ENCODE measurements around the gene PTMS. TPM values are rescaled to one million over a fixed set of nuclear protein-coding genes. Genes with fewer than 3 reads are reported as not detected.
A peak's percentile ranks its signal among the peaks of the same experiment; 100 is the strongest.

PTMS gene
- total and polyA plus RNA-seq, 9 of the 15 experiments (the other 6 are each of a cell fraction or from before 2014, with no cell fraction given), result 5.1 to 287 (median 78.5) TPM

DNA sequence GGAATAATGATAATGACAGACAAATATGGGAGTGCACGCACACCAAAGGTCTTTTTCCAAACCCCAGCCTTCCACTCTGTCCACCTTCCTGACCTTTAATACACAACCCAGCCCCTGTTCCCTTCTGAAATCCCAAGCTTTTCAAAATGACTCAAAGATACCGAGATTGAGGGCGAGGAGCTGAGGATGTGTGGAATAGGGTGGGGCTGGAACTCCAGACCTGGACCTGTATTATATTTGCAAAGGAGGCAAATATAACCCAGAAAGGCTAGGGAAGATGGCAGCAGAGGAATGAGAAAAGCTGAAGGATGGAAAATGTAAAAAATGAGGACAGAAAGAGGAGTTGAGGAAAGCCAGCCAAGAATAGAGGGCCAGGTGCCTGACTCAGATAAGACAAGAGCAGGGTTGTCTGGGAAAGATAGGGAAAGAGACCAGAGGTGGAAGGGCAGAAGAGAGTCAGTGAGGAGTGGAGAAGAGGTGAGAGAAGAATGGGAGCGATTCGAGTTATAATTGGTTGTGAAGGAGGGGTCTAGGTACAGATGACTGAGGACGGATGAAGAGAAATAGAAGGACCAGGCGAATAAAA lies 1.0 kb upstream of the PTMS start (continued):
- TF ChIP-seq, protein P1, sequence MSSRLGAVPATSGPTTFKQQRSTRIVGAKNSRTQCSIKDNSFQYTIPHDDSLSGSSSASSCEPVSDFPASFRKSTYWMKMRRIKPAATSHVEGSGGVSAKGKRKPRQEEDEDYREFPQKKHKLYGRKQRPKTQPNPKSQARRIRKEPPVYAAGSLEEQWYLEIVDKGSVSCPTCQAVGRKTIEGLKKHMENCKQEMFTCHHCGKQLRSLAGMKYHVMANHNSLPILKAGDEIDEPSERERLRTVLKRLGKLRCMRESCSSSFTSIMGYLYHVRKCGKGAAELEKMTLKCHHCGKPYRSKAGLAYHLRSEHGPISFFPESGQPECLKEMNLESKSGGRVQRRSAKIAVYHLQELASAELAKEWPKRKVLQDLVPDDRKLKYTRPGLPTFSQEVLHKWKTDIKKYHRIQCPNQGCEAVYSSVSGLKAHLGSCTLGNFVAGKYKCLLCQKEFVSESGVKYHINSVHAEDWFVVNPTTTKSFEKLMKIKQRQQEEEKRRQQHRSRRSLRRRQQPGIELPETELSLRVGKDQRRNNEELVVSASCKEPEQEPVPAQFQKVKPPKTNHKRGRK (tag; IDR thresholded peaks at IDR 0.05), result no peak

DNA sequence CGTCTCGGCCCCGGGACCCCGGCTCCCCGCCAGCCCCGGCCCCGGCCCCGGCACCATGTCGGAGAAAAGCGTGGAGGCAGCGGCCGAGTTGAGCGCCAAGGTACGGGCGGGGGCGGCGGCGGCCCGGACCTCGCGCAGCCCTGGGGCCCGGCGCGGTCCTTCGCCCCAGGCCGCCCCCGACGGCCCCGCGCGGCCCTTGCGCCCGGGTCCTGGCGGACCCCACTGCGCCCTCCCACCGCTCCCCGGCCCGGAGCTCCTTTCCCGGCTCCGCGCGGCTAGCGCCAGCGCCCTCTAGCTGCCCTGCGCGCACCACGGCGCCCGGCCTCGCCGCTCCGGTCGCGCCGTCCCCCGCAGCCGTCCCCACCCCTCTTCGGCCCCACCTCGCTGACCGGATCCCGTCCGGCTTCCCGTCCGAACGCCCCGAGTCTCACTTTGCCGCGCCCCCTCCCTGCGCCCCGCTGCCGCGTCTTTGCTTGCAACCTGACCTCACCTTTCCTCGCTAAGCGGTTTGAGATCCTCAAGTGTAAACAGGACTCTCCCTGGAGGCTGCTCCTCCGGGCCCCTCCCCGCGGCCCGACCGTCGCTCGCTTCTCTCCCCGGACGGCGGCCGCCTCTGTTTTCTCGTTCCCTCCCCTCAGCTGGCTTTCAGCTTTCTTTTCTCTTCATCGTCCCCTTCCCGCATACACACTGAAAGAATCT lies 637 bp downstream of the PTMS start:
- no peaks in the 10 kb centered on the region for H3K9me1 ChIP-seq (ENCODE audit: control insufficient read depth, insufficient read depth, low read length)
- WGBS (ENCODE audit: insufficient coverage, low coverage, missing lambda C conversion rate), result 2% methylated on average over 26 of the region's 88 CpGs
- H3K36me3 ChIP-seq (ENCODE audit: control insufficient read depth, insufficient read depth, low read length), result peaks cover 32% of the 10 kb centered on the region; the same call in 2 of the 3 replicates
- POLR2A ChIA-PET, result interaction anchor here (0.5 to 3.2 kb wide), 12 partner anchors 9 to 1085 kb away, joined by 3 to 17 read pairs (median 4); partner anchors contain the start of genes MLF2, NOP2, RNU7-1 and USP5
- 0 out of 2 replicates have a peak overlapping the region, but pooled peaks have one; percentile 24 for H2AFZ ChIP-seq (ENCODE audit: low read depth, low read length)
- BruUV-seq (replicated peaks), result no TSS peak
- no peaks in the 10 kb centered on the region for H3K9me3 ChIP-seq (replicated peaks; ENCODE audit: control insufficient read depth, insufficient read depth, low read depth, low read length)
- H3K9ac ChIP-seq (ENCODE audit: insufficient read depth in 1 of 2, low read depth in 2 of 2, low read length in 2 of 2), result peak overlapping the region; percentile 91 to 94
- H4K20me1 ChIP-seq (replicated peaks; ENCODE audit: control insufficient read depth, insufficient read depth, low read length), result no peaks in the 10 kb centered on the region
- peak overlapping the region; percentile 98 for H3K4me2 ChIP-seq (ENCODE audit: insufficient read depth, low read length)
- H3K4me3 ChIP-seq, result peak overlapping the region; percentile 80
- in situ Hi-C loops (cut with MboI) (no loop called here), intact Hi-C loops (cut with micrococcal nuclease) (no loop called here)
- H3K27ac ChIP-seq (ENCODE audit: extremely low read depth, low read depth, low read length), result peak overlapping the region; percentile 89
- DNase-seq (ENCODE audit: extremely low read depth in 1 of 4, low spot score in 3 of 4) (peak; percentile 65 to 81 (median 71)), FAIRE-seq (no peak), ATAC-seq (peak; percentile 73)
- CTCF ChIA-PET (ENCODE audit: low intra/inter-chr PET ratio), result interaction anchor here (0.6 to 0.8 kb wide), 4 partner anchors 13 to 65 kb away, joined by 3 to 5 read pairs (median 3); no protein-coding TSS in a partner anchor
- H3K27me3 ChIP-seq (ENCODE audit: control insufficient read depth in 2 of 2, insufficient read depth in 2 of 2, low read length in 2 of 2), result no peaks in the 10 kb centered on the region; a peak in 1 of 5 replicates
- H3K79me2 ChIP-seq (ENCODE audit: control insufficient read depth, insufficient read depth, low read length), result peaks cover 27% of the 10 kb centered on the region
- H3K4me1 ChIP-seq (replicated peaks in 1 of 2; ENCODE audit: control insufficient read depth in 2 of 2, insufficient read depth in 2 of 2, low read length in 2 of 2), result peaks cover 29 to 34% of the 10 kb centered on the region in 2 experiments; a peak in 4 of 5 replicates
- TF ChIP-seq NR1H2 (CRISPR knock-in tag; IDR thresholded peaks at IDR 0.05) (no peak), TAF7 (tag; IDR thresholded peaks at IDR 0.05) (no peak), HDGF (IDR thresholded peaks at IDR 0.05) (no peak), ZBTB17 (CRISPR knock-in tag; IDR thresholded peaks at IDR 0.05) (no peak)
- TF ChIP-seq, protein P2, sequence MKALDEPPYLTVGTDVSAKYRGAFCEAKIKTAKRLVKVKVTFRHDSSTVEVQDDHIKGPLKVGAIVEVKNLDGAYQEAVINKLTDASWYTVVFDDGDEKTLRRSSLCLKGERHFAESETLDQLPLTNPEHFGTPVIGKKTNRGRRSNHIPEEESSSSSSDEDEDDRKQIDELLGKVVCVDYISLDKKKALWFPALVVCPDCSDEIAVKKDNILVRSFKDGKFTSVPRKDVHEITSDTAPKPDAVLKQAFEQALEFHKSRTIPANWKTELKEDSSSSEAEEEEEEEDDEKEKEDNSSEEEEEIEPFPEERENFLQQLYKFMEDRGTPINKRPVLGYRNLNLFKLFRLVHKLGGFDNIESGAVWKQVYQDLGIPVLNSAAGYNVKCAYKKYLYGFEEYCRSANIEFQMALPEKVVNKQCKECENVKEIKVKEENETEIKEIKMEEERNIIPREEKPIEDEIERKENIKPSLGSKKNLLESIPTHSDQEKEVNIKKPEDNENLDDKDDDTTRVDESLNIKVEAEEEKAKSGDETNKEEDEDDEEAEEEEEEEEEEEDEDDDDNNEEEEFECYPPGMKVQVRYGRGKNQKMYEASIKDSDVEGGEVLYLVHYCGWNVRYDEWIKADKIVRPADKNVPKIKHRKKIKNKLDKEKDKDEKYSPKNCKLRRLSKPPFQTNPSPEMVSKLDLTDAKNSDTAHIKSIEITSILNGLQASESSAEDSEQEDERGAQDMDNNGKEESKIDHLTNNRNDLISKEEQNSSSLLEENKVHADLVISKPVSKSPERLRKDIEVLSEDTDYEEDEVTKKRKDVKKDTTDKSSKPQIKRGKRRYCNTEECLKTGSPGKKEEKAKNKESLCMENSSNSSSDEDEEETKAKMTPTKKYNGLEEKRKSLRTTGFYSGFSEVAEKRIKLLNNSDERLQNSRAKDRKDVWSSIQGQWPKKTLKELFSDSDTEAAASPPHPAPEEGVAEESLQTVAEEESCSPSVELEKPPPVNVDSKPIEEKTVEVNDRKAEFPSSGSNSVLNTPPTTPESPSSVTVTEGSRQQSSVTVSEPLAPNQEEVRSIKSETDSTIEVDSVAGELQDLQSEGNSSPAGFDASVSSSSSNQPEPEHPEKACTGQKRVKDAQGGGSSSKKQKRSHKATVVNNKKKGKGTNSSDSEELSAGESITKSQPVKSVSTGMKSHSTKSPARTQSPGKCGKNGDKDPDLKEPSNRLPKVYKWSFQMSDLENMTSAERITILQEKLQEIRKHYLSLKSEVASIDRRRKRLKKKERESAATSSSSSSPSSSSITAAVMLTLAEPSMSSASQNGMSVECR (CRISPR knock-in tag; IDR thresholded peaks at IDR 0.05), result no peak; the same call in none of the 2 replicates
- TF ChIP-seq, protein P3, sequence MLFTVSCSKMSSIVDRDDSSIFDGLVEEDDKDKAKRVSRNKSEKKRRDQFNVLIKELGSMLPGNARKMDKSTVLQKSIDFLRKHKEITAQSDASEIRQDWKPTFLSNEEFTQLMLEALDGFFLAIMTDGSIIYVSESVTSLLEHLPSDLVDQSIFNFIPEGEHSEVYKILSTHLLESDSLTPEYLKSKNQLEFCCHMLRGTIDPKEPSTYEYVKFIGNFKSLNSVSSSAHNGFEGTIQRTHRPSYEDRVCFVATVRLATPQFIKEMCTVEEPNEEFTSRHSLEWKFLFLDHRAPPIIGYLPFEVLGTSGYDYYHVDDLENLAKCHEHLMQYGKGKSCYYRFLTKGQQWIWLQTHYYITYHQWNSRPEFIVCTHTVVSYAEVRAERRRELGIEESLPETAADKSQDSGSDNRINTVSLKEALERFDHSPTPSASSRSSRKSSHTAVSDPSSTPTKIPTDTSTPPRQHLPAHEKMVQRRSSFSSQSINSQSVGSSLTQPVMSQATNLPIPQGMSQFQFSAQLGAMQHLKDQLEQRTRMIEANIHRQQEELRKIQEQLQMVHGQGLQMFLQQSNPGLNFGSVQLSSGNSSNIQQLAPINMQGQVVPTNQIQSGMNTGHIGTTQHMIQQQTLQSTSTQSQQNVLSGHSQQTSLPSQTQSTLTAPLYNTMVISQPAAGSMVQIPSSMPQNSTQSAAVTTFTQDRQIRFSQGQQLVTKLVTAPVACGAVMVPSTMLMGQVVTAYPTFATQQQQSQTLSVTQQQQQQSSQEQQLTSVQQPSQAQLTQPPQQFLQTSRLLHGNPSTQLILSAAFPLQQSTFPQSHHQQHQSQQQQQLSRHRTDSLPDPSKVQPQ (CRISPR knock-in tag; IDR thresholded peaks at IDR 0.05; ENCODE audit: borderline replicate concordance), result no peak
- TF ChIP-seq, protein P4, sequence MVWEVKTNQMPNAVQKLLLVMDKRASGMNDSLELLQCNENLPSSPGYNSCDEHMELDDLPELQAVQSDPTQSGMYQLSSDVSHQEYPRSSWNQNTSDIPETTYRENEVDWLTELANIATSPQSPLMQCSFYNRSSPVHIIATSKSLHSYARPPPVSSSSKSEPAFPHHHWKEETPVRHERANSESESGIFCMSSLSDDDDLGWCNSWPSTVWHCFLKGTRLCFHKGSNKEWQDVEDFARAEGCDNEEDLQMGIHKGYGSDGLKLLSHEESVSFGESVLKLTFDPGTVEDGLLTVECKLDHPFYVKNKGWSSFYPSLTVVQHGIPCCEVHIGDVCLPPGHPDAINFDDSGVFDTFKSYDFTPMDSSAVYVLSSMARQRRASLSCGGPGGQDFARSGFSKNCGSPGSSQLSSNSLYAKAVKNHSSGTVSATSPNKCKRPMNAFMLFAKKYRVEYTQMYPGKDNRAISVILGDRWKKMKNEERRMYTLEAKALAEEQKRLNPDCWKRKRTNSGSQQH (CRISPR knock-in tag; IDR thresholded peaks at IDR 0.05), result no peak

Data from K562 (cell line).